Esophagus muscularis mucosa (tissue), 3 donors: ENCODE measurements around the gene PTPN14.

Source experiments
- CTCF ChIP-seq, 3 experiments: fragments of 200-600 bp in 2 of 3; fragments of 450-650 bp in 1 of 3; sonication (generic) in 2 of 3; IDR thresholded peaks; one replicate each; pipeline ENCODE4 v1.5.1; 2017 to 2019; ENCODE audit warnings: antibody characterized with exemption in 3 of 3, mild to moderate bottlenecking in 2 of 3, moderate library complexity in 1 of 3
- POLR2A ChIP-seq: fragments of 450-650 bp; IDR thresholded peaks from one replicate; pipeline ENCODE4 v1.6.1; 2017; ENCODE audit warnings: antibody characterized with exemption, moderate library complexity, mild to moderate bottlenecking, low read depth

GRCh38 chr1:214432245-214432644, 119.2 kb downstream of the PTPN14 start:
- no peak for TF ChIP-seq POLR2A
- TF ChIP-seq CTCF (IDR thresholded peaks at IDR 0.05), result no peak
